HEK293T (cell line): Measurements from ENCODE around the gene CPEB1.

Experiments used
- CTCF ChIA-PET: fragments of 350-600 bp; formaldehyde crosslinking; extraction: SDS; loops from one replicate; lab custom pipeline; 2021; ENCODE audit warnings: antibody characterized with exemption, inconsistent platforms; lab: Yijun Ruan, JAX
- POLR2A ChIA-PET: fragments of 350-600 bp; formaldehyde crosslinking; extraction: SDS; loops from one replicate; lab custom pipeline; 2020; ENCODE audit warnings: antibody characterized with exemption, inconsistent platforms; lab: Yijun Ruan, JAX
- DNase-seq: peaks from one replicate; pipeline ENCODE4 v3.0.0; 2012; ENCODE audit warnings: mixed read lengths; ENCODE audit errors: extremely low spot score
- ARNT ChIP-seq: fragments of 450-650 bp; IDR thresholded peaks from 2 replicates; pipeline ENCODE4 v1.6.1; 2017; ENCODE audit warnings: mild to moderate bottlenecking
- BHLHE40 ChIP-seq: fragments of 450-650 bp; IDR thresholded peaks from 2 replicates; pipeline ENCODE4 v1.6.1; 2016; ENCODE audit warnings: mild to moderate bottlenecking, moderate library complexity, borderline replicate concordance
- CTBP1 ChIP-seq: fragments of 450-650 bp; IDR thresholded peaks from 2 replicates; pipeline ENCODE4 v1.6.1; 2016; ENCODE audit warnings: borderline replicate concordance
- ELF4 ChIP-seq: fragments of 450-650 bp; IDR thresholded peaks from 2 replicates; pipeline ENCODE4 v1.6.1; 2017; ENCODE audit warnings: antibody characterized with exemption
- FOXA1 ChIP-seq: fragments of 450-650 bp; IDR thresholded peaks from 2 replicates; pipeline ENCODE4 v1.6.1; 2016; ENCODE audit warnings: mild to moderate bottlenecking
- FOXK2 ChIP-seq: fragments of 450-650 bp; IDR thresholded peaks from 2 replicates; pipeline ENCODE4 v1.6.1; 2016; ENCODE audit warnings: mild to moderate bottlenecking
- FOXM1 ChIP-seq: fragments of 450-650 bp; IDR thresholded peaks from 2 replicates; pipeline ENCODE4 v1.6.1; 2017; ENCODE audit warnings: mild to moderate bottlenecking, borderline replicate concordance
- HDGF ChIP-seq: fragments of 450-650 bp; IDR thresholded peaks from 2 replicates; pipeline ENCODE4 v1.6.1; 2017; ENCODE audit warnings: antibody characterized with exemption, borderline replicate concordance
- L3MBTL2 ChIP-seq: fragments of 450-650 bp; conservative IDR thresholded peaks from 2 replicates; pipeline ENCODE4 v1.6.1; 2016; ENCODE audit warnings: mild to moderate bottlenecking
- LEF1 ChIP-seq: fragments of 450-650 bp; IDR thresholded peaks from 2 replicates; pipeline ENCODE4 v1.6.1; 2017; ENCODE audit warnings: mild to moderate bottlenecking, borderline replicate concordance
- NFRKB ChIP-seq: fragments of 450-650 bp; IDR thresholded peaks from 2 replicates; pipeline ENCODE4 v1.6.1; 2016; ENCODE audit warnings: mild to moderate bottlenecking, moderate library complexity
- SP1 ChIP-seq: fragments of 450-650 bp; IDR thresholded peaks from 2 replicates; pipeline ENCODE4 v1.6.1; 2017
- SUZ12 ChIP-seq: fragments of 450-650 bp; IDR thresholded peaks from 2 replicates; pipeline ENCODE4 v1.6.1; 2016; ENCODE audit warnings: mild to moderate bottlenecking
- TARDBP ChIP-seq: fragments of 450-650 bp; IDR thresholded peaks from 2 replicates; pipeline ENCODE4 v1.6.1; 2016
- ZNF384 ChIP-seq: fragments of 450-650 bp; IDR thresholded peaks from 2 replicates; pipeline ENCODE4 v1.6.1; 2016
- TF ChIP-seq, protein P1 (sequence below): fragments of 450-650 bp; IDR thresholded peaks from 2 replicates; pipeline ENCODE4 v1.6.1; 2016

CPEB1 gene

DNA sequence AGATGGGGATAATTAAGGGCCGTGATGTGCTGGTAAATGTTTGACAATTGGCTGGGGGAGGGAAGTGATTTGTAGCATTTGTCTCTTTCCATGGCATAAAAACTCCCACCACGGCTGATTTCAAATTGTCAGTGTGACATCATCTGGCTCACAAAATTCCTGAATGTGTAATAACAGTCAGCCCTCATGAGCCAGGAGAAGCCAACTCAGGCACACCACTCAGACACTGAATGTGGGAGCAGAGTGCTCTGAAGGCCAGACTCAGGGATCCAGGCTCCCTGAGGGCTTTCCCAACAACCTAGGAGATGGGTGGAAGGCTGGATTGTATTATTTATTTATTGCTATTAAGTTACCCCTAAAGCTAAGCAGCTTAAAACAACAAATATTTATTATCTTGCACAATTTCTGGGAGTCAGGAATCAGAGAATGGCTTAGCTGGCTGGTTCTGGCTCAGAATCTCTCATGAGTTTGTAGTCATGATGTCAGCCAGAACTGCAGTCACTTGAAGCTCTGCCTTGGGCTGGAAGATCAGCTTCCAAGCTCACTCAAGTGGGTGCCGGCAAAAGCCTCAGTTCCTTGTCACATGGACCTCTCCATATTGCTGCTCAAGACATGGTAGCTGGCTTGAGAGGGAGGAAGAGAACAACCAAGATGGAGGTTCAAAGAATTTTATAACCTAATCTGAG, 6.5 kb upstream of the CPEB1 start:
- ChIA-PET POLR2A (no interaction called here), CTCF (no interaction called here)
- no peak for DNase-seq
- no peak for TF ChIP-seq SP1
- TF ChIP-seq BHLHE40, result no peak
- TF ChIP-seq FOXK2, result no peak

DNA sequence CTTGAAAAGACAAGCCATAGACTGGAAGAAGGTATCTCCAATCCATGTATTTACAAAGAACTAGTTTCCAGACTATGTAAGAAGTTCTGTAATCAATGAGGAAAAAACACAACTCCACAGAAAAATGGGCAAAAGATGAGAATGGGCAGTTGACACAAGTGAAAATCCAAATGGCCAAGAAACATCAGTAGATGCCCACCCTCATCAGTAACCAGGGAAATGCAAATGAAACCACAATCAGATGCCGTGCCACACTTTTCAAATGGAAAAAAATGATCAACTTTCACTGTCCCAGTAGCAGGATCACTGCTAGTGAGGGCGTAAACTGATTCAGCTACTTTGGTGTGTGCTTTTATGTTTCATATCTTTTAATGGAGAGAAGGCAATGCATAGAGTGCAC, 4.5 kb upstream of the CPEB1 start:
- TF ChIP-seq NFRKB (no peak), ZNF384 (no peak), L3MBTL2 (no peak), BHLHE40 (no peak), CTBP1 (no peak), FOXM1 (no peak), ARNT (no peak), HDGF (no peak), SUZ12 (no peak), FOXA1 (no peak), TARDBP (no peak), ELF4 (no peak), LEF1 (no peak), SP1 (no peak), FOXK2 (no peak)
- TF ChIP-seq, protein P1, sequence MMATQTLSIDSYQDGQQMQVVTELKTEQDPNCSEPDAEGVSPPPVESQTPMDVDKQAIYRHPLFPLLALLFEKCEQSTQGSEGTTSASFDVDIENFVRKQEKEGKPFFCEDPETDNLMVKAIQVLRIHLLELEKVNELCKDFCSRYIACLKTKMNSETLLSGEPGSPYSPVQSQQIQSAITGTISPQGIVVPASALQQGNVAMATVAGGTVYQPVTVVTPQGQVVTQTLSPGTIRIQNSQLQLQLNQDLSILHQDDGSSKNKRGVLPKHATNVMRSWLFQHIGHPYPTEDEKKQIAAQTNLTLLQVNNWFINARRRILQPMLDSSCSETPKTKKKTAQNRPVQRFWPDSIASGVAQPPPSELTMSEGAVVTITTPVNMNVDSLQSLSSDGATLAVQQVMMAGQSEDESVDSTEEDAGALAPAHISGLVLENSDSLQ, result no peak
- ChIA-PET POLR2A (no interaction called here), CTCF (no interaction called here)
- DNase-seq, result no peak

DNA sequence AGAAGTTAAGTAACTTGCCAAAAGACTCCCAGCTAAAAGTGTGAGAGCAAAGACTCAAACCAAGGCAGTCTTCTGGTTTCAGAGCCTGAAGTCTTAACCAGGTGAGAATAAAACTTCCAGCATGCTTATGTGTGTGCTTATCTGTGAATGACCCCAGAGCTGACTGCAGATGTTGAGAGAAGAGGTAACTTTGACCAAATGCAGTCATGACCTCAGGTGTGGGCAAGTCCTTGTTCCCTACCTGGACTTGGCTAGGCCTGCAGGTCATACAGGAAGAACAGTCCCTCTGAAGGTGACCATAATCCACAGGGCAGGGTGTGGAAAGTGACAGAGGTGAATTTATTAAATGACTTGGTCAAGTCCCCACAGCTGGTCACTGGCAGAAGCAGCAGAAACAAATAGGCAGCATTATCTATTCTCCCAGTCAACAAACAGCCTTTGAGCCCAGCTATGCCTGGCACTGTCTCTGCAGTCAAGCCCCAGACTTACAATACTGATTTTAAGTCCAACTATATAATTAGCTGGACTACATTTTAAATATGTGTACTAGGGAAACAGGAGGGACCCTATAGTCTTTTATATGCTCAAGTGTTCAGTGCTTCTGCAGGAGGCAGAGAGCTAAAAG, 3.0 kb upstream of the CPEB1 start:
- POLR2A ChIA-PET, result interaction anchor here (1.1 kb wide), 1 partner anchor 110 kb away, joined by 3 read pairs; the partner anchor contains the start of gene RPS17
- TF ChIP-seq BHLHE40, result no peak
- TF ChIP-seq FOXK2, result no peak
- TF ChIP-seq TARDBP, result no peak
- TF ChIP-seq, protein P1, result no peak
- no peak for TF ChIP-seq SUZ12
- TF ChIP-seq CTBP1, result no peak
- TF ChIP-seq HDGF, result no peak
- no peak for TF ChIP-seq ELF4
- TF ChIP-seq SP1, result no peak
- no peak for TF ChIP-seq LEF1
- TF ChIP-seq FOXM1, result no peak
- no peak for TF ChIP-seq NFRKB
- CTCF ChIA-PET, result interaction anchor here (0.8 kb wide), 1 partner anchor 14 kb away, joined by 4 read pairs; no protein-coding TSS in a partner anchor
- no peak for DNase-seq

DNA sequence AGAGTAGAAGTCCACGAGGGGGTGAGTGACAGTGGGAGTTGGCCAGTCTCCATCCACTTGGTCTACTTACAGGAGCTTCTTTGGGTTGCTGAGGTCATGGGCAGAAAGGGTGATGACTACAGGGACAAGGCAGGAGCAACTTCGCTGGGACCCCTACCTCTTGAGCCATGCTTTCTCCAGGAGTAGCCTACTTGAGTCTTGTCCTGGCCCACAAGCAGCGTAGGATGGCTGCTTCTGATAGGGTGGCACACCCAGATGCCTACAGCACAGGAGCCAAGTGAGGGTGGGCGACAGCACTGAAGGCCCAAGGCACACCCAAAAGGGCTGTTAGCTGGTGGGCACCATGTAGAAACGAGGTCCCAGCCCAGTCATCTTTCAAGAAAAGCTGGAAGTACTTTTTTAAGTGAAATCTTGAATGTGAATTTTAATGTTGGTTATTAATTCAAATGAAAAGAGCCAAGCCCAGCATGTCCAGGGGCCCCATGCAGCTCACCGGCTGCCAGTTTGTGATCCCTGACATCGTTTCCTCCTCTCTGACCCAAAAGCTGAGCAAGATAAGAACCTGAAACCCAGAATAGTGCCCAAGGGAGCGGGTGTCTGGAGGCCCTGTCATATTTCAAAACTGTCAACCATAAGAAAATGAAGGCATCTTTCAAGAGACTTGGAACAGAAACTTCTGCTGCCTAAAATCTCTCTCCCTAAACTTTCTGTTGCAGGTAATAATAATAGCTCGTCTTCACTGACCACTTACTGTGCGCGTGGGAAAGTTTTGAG, 2.2 kb upstream of the CPEB1 start:
- ChIA-PET POLR2A (interaction anchor here (0.8 to 1.1 kb wide), 2 partner anchors 102 to 109 kb away, joined by 3 to 4 read pairs; partner anchors contain the start of gene RPS17), CTCF (interaction anchor here (0.8 kb wide), 1 partner anchor 15 kb away, joined by 4 read pairs; no protein-coding TSS in a partner anchor)
- DNase-seq, result no peak
- TF ChIP-seq, protein P1, result 0 out of 2 replicates have a peak, but pooled peaks have one; percentile 7
- TF ChIP-seq LEF1, result no peak
- no peak for TF ChIP-seq BHLHE40
- TF ChIP-seq ARNT, result no peak

DNA sequence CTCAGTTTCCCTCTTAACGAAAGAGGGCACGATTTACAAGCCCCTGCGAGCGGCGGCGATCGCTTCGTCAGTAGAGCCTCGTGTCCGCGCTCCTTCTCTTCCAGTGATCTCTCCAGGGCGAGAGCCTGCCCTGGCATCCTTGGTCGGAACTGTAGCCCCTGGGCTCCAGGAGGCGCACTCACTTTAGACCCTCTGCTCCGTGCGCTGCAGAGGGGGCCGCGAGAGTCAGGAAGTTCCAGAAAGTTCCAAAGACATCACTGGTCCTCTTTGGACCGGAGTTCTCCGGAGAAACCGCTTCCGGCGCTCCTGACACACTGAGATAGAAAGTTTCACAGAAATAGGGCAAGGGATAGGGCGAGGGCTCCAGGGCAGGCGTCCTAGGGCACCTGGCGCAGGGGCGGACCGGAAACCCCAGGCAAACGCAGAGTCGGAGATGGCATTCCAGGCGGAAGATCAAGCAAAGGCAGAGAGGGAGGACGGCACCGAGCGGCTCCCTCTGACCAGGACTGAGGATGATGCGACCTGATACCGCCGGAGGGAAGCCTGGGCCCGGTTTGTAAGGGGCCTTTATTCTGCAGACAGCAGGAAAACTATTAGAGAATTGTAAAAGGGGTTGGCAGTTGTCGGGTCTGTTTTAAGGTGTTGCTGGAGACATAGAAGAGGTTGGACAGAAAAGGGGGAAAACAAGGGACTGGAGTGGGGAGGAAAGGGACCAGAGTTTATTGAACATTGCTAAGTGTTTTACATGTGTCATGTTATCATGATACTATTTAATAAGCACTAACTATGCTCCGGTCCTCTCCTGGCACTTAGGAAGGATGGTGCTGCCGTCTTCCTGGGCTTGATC, 1.3 kb upstream of the CPEB1 start:
- TF ChIP-seq L3MBTL2 (no peak), TARDBP (no peak), LEF1 (no peak), FOXA1 (no peak), ELF4 (no peak), SP1 (no peak), ARNT (no peak), CTBP1 (no peak)
- DNase-seq, result no peak
- CTCF ChIA-PET, result no interaction called here
- POLR2A ChIA-PET, result interaction anchor here (0.8 to 1.6 kb wide), 3 partner anchors 102 to 108 kb away, joined by 4 to 8 read pairs (median 7); partner anchors contain the start of gene RPS17
